IMR-90 (cell line): ENCODE measurements around the gene CRYAA.

ENCODE experiments used
- CTCF ChIP-seq: conservative IDR thresholded peaks from 2 replicates; pipeline ENCODE4 v1.5.1; 2012; ENCODE audit warnings: mild to moderate bottlenecking, low read depth, low read length, improper control_type of control experiment
- MXI1 ChIP-seq: IDR thresholded peaks from 2 replicates; pipeline ENCODE4 v1.6.1; 2012; ENCODE audit warnings: low read depth, mild to moderate bottlenecking, low read length, moderate library complexity, borderline replicate concordance
- POLR2A ChIP-seq: IDR thresholded peaks from 2 replicates; pipeline ENCODE4 v1.6.1; 2012; ENCODE audit warnings: mild to moderate bottlenecking, low read depth, low read length
- RCOR1 ChIP-seq: IDR thresholded peaks from 2 replicates; pipeline ENCODE4 v1.6.1; 2012; ENCODE audit warnings: mild to moderate bottlenecking, low read length, improper control_type of control experiment; ENCODE audit not compliant: insufficient replicate concordance
- SMC3 ChIP-seq: fragments of 150-350 bp; IDR thresholded peaks from 2 replicates; pipeline ENCODE4 v1.6.1; 2016; ENCODE audit warnings: low read depth, mild to moderate bottlenecking, antibody characterized with exemption, low read length, moderate library complexity

- TF ChIP-seq CTCF (no peak), POLR2A (no peak), RCOR1 (no peak), MXI1 (no peak), SMC3 (no peak)
Measured at GRCh38 chr21:43188181-43188580, 19.4 kb downstream of the CRYAA start.
